ENCODE data around the gene USH1G.
"Not testable (repeated sequence)": the region's sequence is repeated elsewhere in the genome, so short reads cannot be mapped to it uniquely, and the experiment has no call there.

The USH1G gene

GRCh38 chr17:74922694-74923537 lies at the start of gene USH1G:
USH1G (minus strand) TSS chr17:74923255; CDS start chr17:74923073, 182 bp downstream.
- in situ Hi-C loops (cut with HindIII; ENCODE audit: low sequenced_read_pairs) = no loop called here

GRCh38 chr17:74972107-74972972 lies 49.3 kb upstream of the USH1G start, which contains the start of gene HID1:
HID1 (minus strand) TSS chr17:74972759; CDS start chr17:74972656, 103 bp downstream.
- in situ Hi-C loops (cut with HindIII; ENCODE audit: low sequenced_read_pairs) = no loop called here

GRCh38 chr17:74971842-74972106 lies 48.7 kb upstream of the USH1G start:
- in situ Hi-C loops (cut with HindIII; ENCODE audit: low sequenced_read_pairs) = no loop called here

- in situ Hi-C loops (cut with HindIII; ENCODE audit: low sequenced_read_pairs) = no loop called here
Observed at GRCh38 chr17:74971069-74971841, 48.2 kb upstream of the USH1G start.

GRCh38 chr17:74970395-74970794 lies 47.3 kb upstream of the USH1G start:
- in situ Hi-C loops (cut with HindIII; ENCODE audit: low sequenced_read_pairs) = no loop called here

- in situ Hi-C loops (cut with HindIII; ENCODE audit: low sequenced_read_pairs) = not testable (repeated sequence)
Observed at GRCh38 chr17:74969501-74969900, 46.4 kb upstream of the USH1G start.

- in situ Hi-C loops (cut with HindIII; ENCODE audit: low sequenced_read_pairs) = no loop called here
Observed at GRCh38 chr17:74968361-74968780, 45.3 kb upstream of the USH1G start.

GRCh38 chr17:74964988-74965622 lies 42.0 kb upstream of the USH1G start:
- in situ Hi-C loops (cut with HindIII; ENCODE audit: low sequenced_read_pairs) = no loop called here

- in situ Hi-C loops (cut with HindIII; ENCODE audit: low sequenced_read_pairs) = no loop called here
Observed at GRCh38 chr17:74964246-74964761, 41.2 kb upstream of the USH1G start.

GRCh38 chr17:74963656-74964055 lies 40.6 kb upstream of the USH1G start:
- in situ Hi-C loops (cut with HindIII; ENCODE audit: low sequenced_read_pairs) = no loop called here

GRCh38 chr17:74962622-74963394 lies 39.8 kb upstream of the USH1G start:
- in situ Hi-C loops (cut with HindIII; ENCODE audit: low sequenced_read_pairs) = no loop called here

- in situ Hi-C loops (cut with HindIII; ENCODE audit: low sequenced_read_pairs) = no loop called here
Observed at GRCh38 chr17:74961657-74962350, 38.7 kb upstream of the USH1G start.

GRCh38 chr17:74960570-74961342 lies 37.7 kb upstream of the USH1G start:
- in situ Hi-C loops (cut with HindIII; ENCODE audit: low sequenced_read_pairs) = no loop called here

- in situ Hi-C loops (cut with HindIII; ENCODE audit: low sequenced_read_pairs) = no loop called here
Observed at GRCh38 chr17:74959826-74960515, 36.9 kb upstream of the USH1G start.

- in situ Hi-C loops (cut with HindIII; ENCODE audit: low sequenced_read_pairs) = no loop called here
Observed at GRCh38 chr17:74957935-74958740, 35.1 kb upstream of the USH1G start.

GRCh38 chr17:74956093-74956492 lies 33.0 kb upstream of the USH1G start:
- in situ Hi-C loops (cut with HindIII; ENCODE audit: low sequenced_read_pairs) = no loop called here

Measured in DLD1 (cell line).